Measurements from ENCODE around the gene GABBR2. TPM values are rescaled to one million over a fixed set of nuclear protein-coding genes. Genes with fewer than 3 reads are reported as not detected.

GABBR2 gene
- total and polyA plus RNA-seq, 4 donors, result 0.39 TPM; not detected in 3

DNA sequence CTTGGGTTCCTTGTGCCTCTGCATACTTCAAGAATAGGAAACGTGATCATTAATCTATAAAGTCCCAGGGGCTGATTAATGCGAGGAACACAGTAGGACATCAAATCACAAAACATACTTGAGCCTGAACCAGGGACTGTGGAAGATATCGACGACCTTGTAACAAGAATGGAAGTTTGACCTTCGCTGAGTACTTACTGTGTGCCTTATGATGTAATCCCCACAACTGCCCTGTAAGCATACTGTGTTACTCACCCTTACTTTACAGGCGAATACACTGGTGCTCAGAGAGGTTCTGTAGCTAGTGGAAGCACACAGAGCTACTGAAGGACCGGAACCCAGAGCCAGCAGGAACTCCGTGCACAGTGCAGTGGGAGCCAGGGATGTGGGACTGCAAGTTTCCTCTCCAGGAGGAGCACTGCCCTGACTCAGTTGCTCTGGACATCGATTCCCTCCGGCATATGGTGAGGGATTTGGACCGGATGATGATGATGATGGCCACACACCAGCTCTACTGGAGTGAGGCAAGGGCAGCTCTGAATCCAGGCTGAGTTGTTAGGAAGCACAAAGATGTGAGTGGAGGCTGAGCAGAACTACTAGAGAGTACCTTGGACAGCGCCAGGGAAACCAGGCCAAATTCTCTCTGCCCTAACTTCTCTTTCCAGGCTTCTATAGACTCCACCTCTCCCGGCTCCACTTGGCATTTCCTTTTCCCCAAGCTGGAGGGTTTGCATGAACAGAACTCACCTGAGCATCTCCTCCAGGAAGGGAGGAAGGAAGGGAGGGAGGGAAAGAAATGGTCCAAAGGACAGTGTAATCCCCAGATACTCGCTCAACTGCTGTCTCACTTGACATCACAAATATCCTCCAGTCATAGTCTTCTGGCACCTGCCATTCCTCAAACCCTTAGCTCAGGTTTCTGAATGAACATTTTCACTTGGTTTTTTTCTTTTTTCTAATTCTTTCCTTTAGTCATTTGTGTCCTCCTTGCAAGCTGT is 1.5 kb upstream of the GABBR2 start:
- H3K27ac ChIP-seq (ENCODE audit: low read depth in 1 of 2, low read length in 2 of 2), result no peak overlapping the region
- DNase-seq, result no peak
- H3K4me1 ChIP-seq (ENCODE audit: control insufficient read depth in 1 of 2, insufficient read depth in 2 of 2, low read length in 2 of 2), result no peaks in the 10 kb centered on the region
- WGBS, 2 donors, result 59 to 62% methylated on average over 14 of the region's 14 CpGs
- H3K27me3 ChIP-seq (ENCODE audit: control insufficient read depth in 1 of 2, insufficient read depth in 2 of 2, low read length in 1 of 2), result no peaks in the 10 kb centered on the region
- no peaks in the 10 kb centered on the region for H3K36me3 ChIP-seq (ENCODE audit: control insufficient read depth in 1 of 2, insufficient read depth in 2 of 2, low read length in 1 of 2)
- intact Hi-C loops (cut with DNase I), result no loop called here
- no peak overlapping the region for H3K4me3 ChIP-seq (ENCODE audit: low read length in 2 of 2)
- ATAC-seq (ENCODE audit: low FRiP score), result no peak
- H3K9me3 ChIP-seq (ENCODE audit: control insufficient read depth, low read length), result peaks cover 2% of the 10 kb centered on the region

DNA sequence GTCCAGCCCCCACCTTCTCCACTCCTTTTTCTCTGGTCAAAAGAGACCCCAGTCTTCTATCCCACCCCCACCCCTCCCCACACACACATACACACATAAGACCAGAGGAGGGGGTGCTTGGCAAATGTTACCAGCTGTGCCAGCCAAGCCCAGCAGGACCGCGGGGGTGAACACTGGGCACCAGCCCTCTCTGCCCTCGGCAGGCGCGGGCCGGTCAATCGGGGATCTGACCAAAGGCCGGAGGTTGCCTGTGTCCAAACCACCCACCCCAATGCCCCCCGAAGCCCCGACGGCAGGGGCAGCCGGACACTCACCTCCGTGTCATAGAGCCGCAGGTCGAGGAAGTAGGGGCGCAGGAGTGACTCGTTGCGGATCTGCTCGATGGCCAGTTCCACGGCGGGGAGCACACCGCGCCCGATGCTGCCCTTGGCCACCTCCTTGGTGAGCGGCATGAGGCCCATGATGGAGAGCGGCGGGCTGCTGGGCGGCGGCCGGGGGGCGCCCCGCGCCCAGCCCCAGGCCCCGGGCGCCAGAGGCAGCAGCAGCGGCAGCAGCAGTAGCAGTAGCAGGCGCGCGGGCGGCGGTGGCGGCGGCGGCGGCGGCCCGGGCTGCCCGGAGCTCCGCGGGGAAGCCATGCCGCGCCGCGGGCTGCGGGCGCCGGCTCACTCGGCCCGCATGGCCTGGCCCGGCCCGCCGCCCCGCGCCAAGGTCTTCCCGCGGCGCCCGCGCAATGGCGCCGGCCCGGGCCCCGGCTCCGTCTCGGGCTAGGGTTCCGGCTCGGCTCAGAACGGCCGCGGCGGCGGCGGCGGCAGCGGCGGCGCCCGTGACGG is 417 bp downstream of the GABBR2 start:
- Histone ChIP-seq H3K27me3 (ENCODE audit: control insufficient read depth in 1 of 2, insufficient read depth in 2 of 2, low read length in 1 of 2) (no peaks in the 10 kb centered on the region), H3K9me3 (ENCODE audit: control insufficient read depth, low read length) (peaks cover 2% of the 10 kb centered on the region), H3K27ac (ENCODE audit: low read depth in 1 of 2, low read length in 2 of 2) (no peak overlapping the region), H3K4me3 (ENCODE audit: low read length in 2 of 2) (peak overlapping the region; percentile 34 to 47), H3K4me1 (ENCODE audit: control insufficient read depth in 1 of 2, insufficient read depth in 2 of 2, low read length in 2 of 2) (no peaks in the 10 kb centered on the region), H3K36me3 (ENCODE audit: control insufficient read depth in 1 of 2, insufficient read depth in 2 of 2, low read length in 1 of 2) (no peaks in the 10 kb centered on the region)
- DNase-seq (no peak), ATAC-seq (ENCODE audit: low FRiP score) (no peak)
- WGBS, 2 donors, result 2 to 3% methylated on average over 52 to 89 of the region's 89 CpGs
- intact Hi-C loops (cut with DNase I), result no loop called here

DNA sequence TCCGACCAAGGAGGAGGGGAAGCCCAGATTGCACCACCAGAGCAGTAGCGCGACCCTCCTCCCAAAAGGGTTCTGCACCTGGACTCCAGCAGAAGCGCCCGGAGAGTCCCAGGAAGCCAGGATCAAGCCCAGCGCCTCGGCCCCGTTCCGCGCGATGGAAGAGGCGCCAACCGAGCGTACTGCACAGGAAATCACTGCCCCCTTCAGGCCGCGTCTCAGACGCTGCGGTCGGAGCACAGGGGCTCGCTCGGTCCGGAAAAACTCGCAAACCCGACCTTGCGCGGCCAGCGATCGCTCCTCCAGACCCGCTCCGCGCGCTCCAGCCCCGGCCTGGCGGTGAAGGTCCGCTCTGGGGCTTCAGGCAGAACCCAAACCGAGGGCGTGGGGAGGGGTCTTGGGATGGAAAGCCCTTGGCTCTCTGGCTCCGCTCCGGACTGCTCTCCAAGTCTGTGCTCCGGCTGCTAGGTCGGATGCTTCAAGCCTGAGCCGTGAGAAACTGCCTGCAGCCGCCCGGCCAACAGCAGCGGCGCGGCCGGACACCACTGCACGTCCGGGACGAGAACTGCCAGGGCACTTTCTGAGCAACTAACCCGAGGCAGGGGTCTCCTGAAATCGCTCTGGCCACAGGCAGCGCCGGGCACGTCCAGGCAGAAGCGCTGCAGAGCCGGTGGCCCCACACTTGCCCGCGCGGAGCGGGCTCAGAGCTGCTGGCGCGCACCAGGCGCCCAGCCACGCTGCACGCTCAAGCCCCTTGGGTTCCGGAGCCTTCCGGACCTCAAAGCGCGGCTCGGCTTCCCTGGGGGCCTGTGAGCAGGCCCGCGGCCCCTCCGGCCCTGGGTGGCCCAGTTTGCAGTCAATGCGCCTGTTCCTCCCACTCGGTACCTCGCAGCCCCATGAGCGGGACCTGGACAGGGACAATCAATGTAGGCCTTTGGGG is 1.3 kb downstream of the GABBR2 start:
- DNase-seq, result peak in 1 of 2 donors; percentile 80

DNA sequence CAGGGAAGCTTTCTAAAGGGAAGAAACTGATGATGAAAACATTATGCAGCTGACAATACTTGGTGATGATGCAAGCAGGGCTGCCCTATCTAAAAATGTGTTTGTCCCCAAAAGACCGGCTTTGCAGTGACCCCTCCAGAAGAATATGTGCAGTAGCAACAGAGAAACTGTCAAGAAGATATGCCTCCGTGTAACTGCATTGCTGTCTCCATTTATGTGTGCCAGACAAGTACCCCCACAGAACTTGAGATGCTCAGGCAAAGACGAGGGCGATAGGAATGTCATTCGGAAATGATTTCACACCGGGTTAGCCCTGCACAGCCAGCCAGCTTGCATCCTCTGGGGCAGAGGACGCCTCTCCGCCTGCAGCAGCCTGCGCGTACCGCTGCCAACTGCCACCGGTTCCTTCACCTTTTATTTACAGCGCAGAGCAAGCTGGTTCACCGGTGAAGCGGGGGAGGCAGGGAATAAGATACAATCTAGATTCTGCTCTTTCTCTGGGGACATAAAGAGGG is 2.0 kb downstream of the GABBR2 start:
- H3K27ac ChIP-seq (ENCODE audit: low read depth in 1 of 2, low read length in 2 of 2), result no peak overlapping the region
- H3K27me3 ChIP-seq (ENCODE audit: control insufficient read depth in 1 of 2, insufficient read depth in 2 of 2, low read length in 1 of 2), result no peaks in the 10 kb centered on the region
- H3K36me3 ChIP-seq (ENCODE audit: control insufficient read depth in 1 of 2, insufficient read depth in 2 of 2, low read length in 1 of 2), result no peaks in the 10 kb centered on the region
- 6 to 8% methylated on average over 15 of the region's 15 CpGs for WGBS, 2 donors
- peaks cover 2% of the 10 kb centered on the region for H3K9me3 ChIP-seq (ENCODE audit: control insufficient read depth, low read length)
- intact Hi-C loops (cut with DNase I), result no loop called here
- ATAC-seq (ENCODE audit: low FRiP score) (no peak), DNase-seq (no peak)
- no peaks in the 10 kb centered on the region for H3K4me1 ChIP-seq (ENCODE audit: control insufficient read depth in 1 of 2, insufficient read depth in 2 of 2, low read length in 2 of 2)
- no peak overlapping the region for H3K4me3 ChIP-seq (ENCODE audit: low read length in 2 of 2)

More for the DNA sequence above, 1.3 kb downstream of the GABBR2 start:
- ATAC-seq (ENCODE audit: low FRiP score), result peak; percentile 43
- no peak overlapping the region for H3K4me3 ChIP-seq (ENCODE audit: low read length in 2 of 2)
- no peaks in the 10 kb centered on the region for H3K4me1 ChIP-seq (ENCODE audit: control insufficient read depth in 1 of 2, insufficient read depth in 2 of 2, low read length in 2 of 2)
- no peaks in the 10 kb centered on the region for H3K27me3 ChIP-seq (ENCODE audit: control insufficient read depth in 1 of 2, insufficient read depth in 2 of 2, low read length in 1 of 2)
- 2% methylated on average over 78 to 79 of the region's 79 CpGs for WGBS, 2 donors
- no peak overlapping the region for H3K27ac ChIP-seq (ENCODE audit: low read depth in 1 of 2, low read length in 2 of 2)
- H3K9me3 ChIP-seq (ENCODE audit: control insufficient read depth, low read length), result peaks cover 2% of the 10 kb centered on the region
- no peaks in the 10 kb centered on the region for H3K36me3 ChIP-seq (ENCODE audit: control insufficient read depth in 1 of 2, insufficient read depth in 2 of 2, low read length in 1 of 2)
- intact Hi-C loops (cut with DNase I), result no loop called here

DNA sequence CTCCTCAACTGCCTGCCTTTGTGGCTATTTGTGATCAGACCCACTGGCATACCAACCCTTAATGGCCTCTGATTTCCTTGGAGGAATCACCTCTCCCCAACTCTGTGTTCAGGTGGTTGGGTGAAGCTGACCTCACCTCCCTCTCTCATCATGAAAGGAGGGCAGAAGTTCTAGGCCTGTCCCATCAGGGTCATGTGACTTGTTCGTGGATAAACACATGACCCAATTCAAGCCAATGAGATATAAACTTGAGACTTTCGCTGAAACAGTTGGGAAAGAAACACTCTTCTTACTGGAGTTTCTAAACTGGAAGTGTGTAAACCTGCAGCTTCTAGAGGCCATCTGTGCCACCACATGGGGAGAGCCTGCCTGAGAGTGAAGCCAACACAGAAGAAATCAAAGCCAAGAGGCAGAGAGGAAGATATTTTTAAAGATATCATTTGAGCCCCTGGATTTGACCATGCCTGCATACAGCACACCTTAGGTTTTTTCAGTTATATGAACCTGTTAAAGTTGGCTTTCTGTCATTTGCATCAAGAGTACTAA is 5.8 kb downstream of the GABBR2 start:
- H3K27ac ChIP-seq (ENCODE audit: low read depth in 1 of 2, low read length in 2 of 2), result no peak overlapping the region
- WGBS, 2 donors, result 71 to 73% methylated on average over 2 of the region's 2 CpGs
- intact Hi-C loops (cut with DNase I), result no loop called here
- no peak for DNase-seq
- no peak for ATAC-seq (ENCODE audit: low FRiP score)
- peaks cover 0 to 2% of the 10 kb centered on the region in 2 donors for H3K27me3 ChIP-seq (ENCODE audit: control insufficient read depth in 1 of 2, insufficient read depth in 2 of 2, low read length in 1 of 2)
- H3K4me3 ChIP-seq (ENCODE audit: low read length in 2 of 2), result no peak overlapping the region
- H3K36me3 ChIP-seq (ENCODE audit: control insufficient read depth in 1 of 2, insufficient read depth in 2 of 2, low read length in 1 of 2), result no peaks in the 10 kb centered on the region
- H3K9me3 ChIP-seq (ENCODE audit: control insufficient read depth, low read length), result no peaks in the 10 kb centered on the region
- H3K4me1 ChIP-seq (ENCODE audit: control insufficient read depth in 1 of 2, insufficient read depth in 2 of 2, low read length in 2 of 2), result no peaks in the 10 kb centered on the region

DNA sequence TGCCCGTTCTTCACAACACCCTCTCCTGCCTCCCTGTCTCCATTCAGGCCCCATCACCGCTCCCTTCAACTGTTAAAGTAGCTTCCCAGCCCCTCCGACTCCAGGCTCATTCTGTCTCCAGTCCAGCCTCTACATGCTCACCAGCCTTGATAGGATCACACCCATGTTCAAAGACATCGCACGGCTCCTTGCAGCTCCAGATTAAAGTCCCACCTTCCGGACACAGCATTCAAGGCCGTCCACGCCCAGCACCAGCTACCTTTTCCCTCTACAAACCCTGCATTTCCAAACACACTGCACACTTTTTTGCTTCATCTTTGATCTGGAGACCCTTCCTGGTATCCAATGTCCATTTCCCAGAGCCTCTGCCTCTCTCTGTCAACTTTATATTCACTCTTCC is 6.4 kb downstream of the GABBR2 start:
- Histone ChIP-seq H3K27me3 (ENCODE audit: control insufficient read depth in 1 of 2, insufficient read depth in 2 of 2, low read length in 1 of 2) (peaks cover 0 to 2% of the 10 kb centered on the region in 2 donors), H3K36me3 (ENCODE audit: control insufficient read depth in 1 of 2, insufficient read depth in 2 of 2, low read length in 1 of 2) (no peaks in the 10 kb centered on the region), H3K4me3 (ENCODE audit: low read length in 2 of 2) (no peak overlapping the region), H3K27ac (ENCODE audit: low read depth in 1 of 2, low read length in 2 of 2) (no peak overlapping the region), H3K4me1 (ENCODE audit: control insufficient read depth in 1 of 2, insufficient read depth in 2 of 2, low read length in 2 of 2) (no peaks in the 10 kb centered on the region), H3K9me3 (ENCODE audit: control insufficient read depth, low read length) (no peaks in the 10 kb centered on the region)
- DNase-seq (no peak), ATAC-seq (ENCODE audit: low FRiP score) (no peak)
- intact Hi-C loops (cut with DNase I), result no loop called here
- WGBS, 2 donors, result 80 to 84% methylated on average over 8 of the region's 8 CpGs

DNA sequence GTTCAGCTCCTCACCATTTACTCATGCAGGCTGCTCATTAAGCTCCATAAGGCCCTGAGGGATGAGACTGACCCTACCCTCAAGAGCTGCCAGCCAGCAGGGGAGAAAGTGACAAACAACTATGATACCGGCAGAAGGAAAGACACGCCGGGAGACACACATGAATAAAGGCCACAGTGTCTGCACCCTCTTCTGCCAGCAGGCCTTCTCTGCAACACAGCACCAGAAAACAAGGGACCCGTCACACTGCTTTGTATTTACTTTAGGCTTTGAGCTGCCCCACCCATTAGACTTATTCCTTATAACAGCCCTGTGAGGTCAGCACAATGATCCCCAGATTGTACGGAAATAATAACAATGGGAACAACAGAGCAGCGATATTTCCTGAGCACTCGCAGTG is 7.2 kb downstream of the GABBR2 start:
- H3K4me1 ChIP-seq (ENCODE audit: control insufficient read depth in 1 of 2, insufficient read depth in 2 of 2, low read length in 2 of 2), result no peaks in the 10 kb centered on the region
- intact Hi-C loops (cut with DNase I), result no loop called here
- no peaks in the 10 kb centered on the region for H3K36me3 ChIP-seq (ENCODE audit: control insufficient read depth in 1 of 2, insufficient read depth in 2 of 2, low read length in 1 of 2)
- peaks cover 0 to 2% of the 10 kb centered on the region in 2 donors for H3K27me3 ChIP-seq (ENCODE audit: control insufficient read depth in 1 of 2, insufficient read depth in 2 of 2, low read length in 1 of 2)
- no peaks in the 10 kb centered on the region for H3K9me3 ChIP-seq (ENCODE audit: control insufficient read depth, low read length)
- no peak overlapping the region for H3K27ac ChIP-seq (ENCODE audit: low read depth in 1 of 2, low read length in 2 of 2)
- ATAC-seq (ENCODE audit: low FRiP score) (no peak), DNase-seq (no peak)
- WGBS, 2 donors, result 71 to 75% methylated on average over 7 of the region's 7 CpGs
- H3K4me3 ChIP-seq (ENCODE audit: low read length in 2 of 2), result no peak overlapping the region

DNA sequence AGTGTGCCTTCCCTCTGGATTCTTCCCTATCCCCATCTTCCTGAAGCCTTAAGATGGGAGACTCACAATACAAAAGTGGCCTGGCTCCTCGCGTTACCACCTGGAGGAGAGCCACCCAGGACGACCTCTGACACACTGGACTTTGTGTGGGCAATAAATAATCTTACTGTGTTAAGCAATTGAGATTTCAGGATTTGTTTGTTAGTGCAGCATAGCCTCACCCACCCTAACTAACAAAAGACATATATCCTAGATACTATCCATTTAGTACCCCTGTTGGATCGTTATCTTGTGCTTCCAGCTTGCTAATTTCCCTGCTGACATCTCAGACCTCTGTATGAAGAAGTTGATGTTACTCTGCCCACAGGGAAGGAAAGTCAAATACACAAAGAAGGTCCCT is 7.9 kb downstream of the GABBR2 start:
- WGBS, 2 donors, result 53 to 56% methylated on average over 4 of the region's 4 CpGs

More for the DNA sequence above, 7.9 kb downstream of the GABBR2 start:
- Histone ChIP-seq H3K27ac (ENCODE audit: low read depth in 1 of 2, low read length in 2 of 2) (no peak overlapping the region), H3K9me3 (ENCODE audit: control insufficient read depth, low read length) (no peaks in the 10 kb centered on the region), H3K4me3 (ENCODE audit: low read length in 2 of 2) (no peak overlapping the region), H3K27me3 (ENCODE audit: control insufficient read depth in 1 of 2, insufficient read depth in 2 of 2, low read length in 1 of 2) (peaks cover 0 to 2% of the 10 kb centered on the region in 2 donors), H3K36me3 (ENCODE audit: control insufficient read depth in 1 of 2, insufficient read depth in 2 of 2, low read length in 1 of 2) (no peaks in the 10 kb centered on the region), H3K4me1 (ENCODE audit: control insufficient read depth in 1 of 2, insufficient read depth in 2 of 2, low read length in 2 of 2) (no peaks in the 10 kb centered on the region)
- intact Hi-C loops (cut with DNase I), result no loop called here
- ATAC-seq (ENCODE audit: low FRiP score), result no peak
- no peak for DNase-seq
